NCI-H2081 (cell line): ENCODE measurements around the gene NOP16.

ENCODE experiments used
- DNase-seq, 2 experiments: peaks; one replicate each; lab custom pipeline; 2025; lab: John Stamatoyannopoulos, UW

Gene NOP16

GRCh38 chr5:176360894-176361436, 27.4 kb downstream of the NOP16 start:
- peak in 1 of 2 experiments; percentile 34 for DNase-seq

- no peak for DNase-seq
Measured at GRCh38 chr5:176359658-176360057, 28.7 kb downstream of the NOP16 start.

- no peak for DNase-seq
Measured at GRCh38 chr5:176356179-176356566, 32.2 kb downstream of the NOP16 start.

GRCh38 chr5:176355400-176356178, 32.8 kb downstream of the NOP16 start:
- no peak for DNase-seq

GRCh38 chr5:176353533-176353932, 34.9 kb downstream of the NOP16 start:
- DNase-seq: no peak

- no peak for DNase-seq
Measured at GRCh38 chr5:176352116-176352878, 36.1 kb downstream of the NOP16 start.

GRCh38 chr5:176350416-176350815, 38.0 kb downstream of the NOP16 start:
- no peak for DNase-seq

- no peak for DNase-seq
Measured at GRCh38 chr5:176342766-176343458, 45.5 kb downstream of the NOP16 start.

- no peak for DNase-seq
Measured at GRCh38 chr5:176342158-176342483, 46.3 kb downstream of the NOP16 start.

GRCh38 chr5:176341325-176342157, 46.9 kb downstream of the NOP16 start:
- DNase-seq: no peak

GRCh38 chr5:176339304-176339703, 49.1 kb downstream of the NOP16 start:
- no peak for DNase-seq

- no peak for DNase-seq
Measured at GRCh38 chr5:176337913-176338312, 50.5 kb downstream of the NOP16 start.

- DNase-seq: no peak
Measured at GRCh38 chr5:176334031-176334770, 54.2 kb downstream of the NOP16 start.
